Dermis microvascular lymphatic vessel endothelial cell (primary cell): Measurements from ENCODE around the gene ADAMTS7. TPM values are rescaled to one million over a fixed set of nuclear protein-coding genes. Genes with fewer than 3 reads are reported as not detected.
"Not testable (repeated sequence)": the region's sequence is repeated elsewhere in the genome, so short reads cannot be mapped to it uniquely, and the experiment has no call there.

Experiments
- DNase-seq, 2 donors: peaks; one replicate each; pipeline versions ENCODE4 v3.0.0 to v3.0.0-alpha.2; 2010; ENCODE audit warnings: low read depth in 2 of 2
- total RNA-seq: library from RNA; depleted of rRNA; stranded (reverse); fragments of >200 nt; gene quantifications from 2 replicates; pipeline ENCODE4 v1.2.1, GENCODE V29; 2014

Gene ADAMTS7
- total RNA-seq, 1 donor from 2014 or later, result 6.5 TPM

GRCh38 chr15:78767331-78767951, 43.8 kb downstream of the ADAMTS7 start:
- no peak for DNase-seq

GRCh38 chr15:78766641-78767071, 44.6 kb downstream of the ADAMTS7 start:
- not testable (repeated sequence) for DNase-seq

- no peak for DNase-seq
These were observed 45.2 kb downstream of the ADAMTS7 start for GRCh38 chr15:78766041-78766440.

DNA sequence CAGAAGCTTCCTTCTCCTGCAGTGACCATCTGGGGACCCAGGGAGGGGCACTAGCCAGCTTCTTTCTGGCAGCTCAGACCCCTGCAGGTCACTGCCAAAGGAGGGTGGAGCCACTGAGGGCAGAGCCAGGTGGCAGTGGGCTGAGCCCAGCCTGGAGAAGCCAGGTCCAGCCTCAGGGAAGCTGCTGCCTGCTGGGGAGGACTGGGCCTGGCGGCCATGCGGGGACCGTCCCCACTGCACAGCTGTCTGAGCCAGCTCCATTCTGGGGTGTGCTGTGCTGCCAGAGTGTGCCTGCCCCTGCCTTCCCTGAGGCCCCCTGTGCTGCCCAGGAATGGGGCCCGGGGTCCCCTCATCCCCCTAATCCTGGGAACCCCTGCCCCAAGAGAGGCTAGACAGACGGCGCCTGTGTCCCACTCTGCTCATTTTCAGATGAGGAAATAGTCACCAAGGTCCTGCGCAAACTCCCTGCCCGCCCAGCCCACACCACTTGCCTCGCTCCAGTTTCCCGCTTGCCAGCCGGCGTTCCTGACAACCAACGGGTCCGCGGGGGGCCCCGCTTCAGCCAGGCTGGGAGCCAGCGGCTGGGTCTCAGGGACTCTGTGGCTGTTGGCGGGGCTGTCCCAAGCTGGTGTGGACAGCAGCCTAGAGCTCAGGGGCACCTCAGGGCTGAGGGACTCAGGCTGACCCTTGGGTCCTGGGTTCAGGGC, 46.0 kb downstream of the ADAMTS7 start:
- DNase-seq, result not testable (repeated sequence)

DNA sequence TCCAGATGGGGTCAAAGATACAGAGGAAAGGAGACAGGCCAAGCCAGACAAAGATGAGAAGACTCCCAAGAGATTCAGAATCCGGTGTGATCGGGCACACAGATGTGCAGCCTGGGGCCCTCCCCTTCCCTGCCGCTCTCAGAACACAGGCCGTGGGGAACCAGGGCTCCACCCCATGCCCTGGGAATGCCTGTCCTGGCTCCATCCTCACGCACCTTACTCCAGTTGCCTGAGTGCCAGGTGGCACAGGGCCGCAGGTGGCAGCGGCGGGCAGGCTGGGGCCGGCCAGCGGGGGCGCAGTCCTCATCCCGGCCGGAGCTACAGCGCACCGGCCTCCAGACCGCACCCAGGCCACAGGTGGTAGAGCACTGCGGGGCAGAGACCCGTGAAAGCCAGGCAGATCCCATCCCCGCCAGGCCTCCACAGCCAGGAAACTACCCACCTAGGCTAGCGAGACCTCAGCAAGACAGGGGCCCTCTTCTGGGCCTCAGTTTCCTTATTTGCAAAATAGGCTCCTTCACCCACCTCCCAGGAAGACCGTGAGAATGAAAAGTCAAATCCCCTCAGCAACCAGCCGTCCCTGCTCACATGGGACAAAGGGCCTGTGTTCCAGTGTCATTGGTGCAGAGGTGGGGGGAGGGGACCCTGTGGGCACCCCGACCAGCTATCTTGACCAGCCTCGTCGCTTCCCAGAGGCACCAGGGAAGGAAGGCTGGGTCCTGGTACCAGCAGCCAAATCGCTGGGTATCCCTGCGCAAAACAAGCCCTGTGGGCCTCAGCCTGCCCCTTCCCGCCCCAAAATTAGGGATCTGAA, 46.7 kb downstream of the ADAMTS7 start:
- not testable (repeated sequence) for DNase-seq

- no peak for DNase-seq
These were observed 47.4 kb downstream of the ADAMTS7 start for GRCh38 chr15:78763796-78764241.

GRCh38 chr15:78762985-78763795, 48.1 kb downstream of the ADAMTS7 start:
- no peak for DNase-seq

- not testable (repeated sequence) for DNase-seq
These were observed 48.8 kb downstream of the ADAMTS7 start for GRCh38 chr15:78762386-78762961.

DNA sequence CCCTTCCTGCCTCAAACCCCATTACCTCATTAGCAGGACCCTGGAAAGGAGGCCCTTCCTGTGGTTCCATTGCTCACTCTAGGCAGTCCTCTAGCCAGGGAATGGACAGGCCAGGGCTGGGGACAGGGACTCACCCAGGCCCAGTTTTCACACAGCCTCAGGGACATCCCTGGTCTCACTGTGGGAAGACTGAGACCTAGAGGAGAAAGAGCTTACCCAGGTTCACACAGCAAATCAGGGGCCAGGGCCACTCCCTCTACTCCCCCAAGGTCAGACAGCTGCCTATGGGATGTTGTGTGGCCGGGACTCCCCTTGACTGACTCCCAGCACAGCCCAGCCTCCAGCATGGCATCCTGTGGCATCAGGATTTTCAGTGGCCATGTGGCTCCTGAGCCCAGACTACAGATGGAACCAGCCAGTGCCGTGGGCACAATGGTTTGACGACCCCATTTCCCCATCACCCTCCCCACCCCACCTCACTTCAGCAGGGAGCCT, 49.3 kb downstream of the ADAMTS7 start:
- DNase-seq, result no peak

GRCh38 chr15:78761475-78761874, 49.8 kb downstream of the ADAMTS7 start:
- peak; percentile 67 to 77 for DNase-seq

DNA sequence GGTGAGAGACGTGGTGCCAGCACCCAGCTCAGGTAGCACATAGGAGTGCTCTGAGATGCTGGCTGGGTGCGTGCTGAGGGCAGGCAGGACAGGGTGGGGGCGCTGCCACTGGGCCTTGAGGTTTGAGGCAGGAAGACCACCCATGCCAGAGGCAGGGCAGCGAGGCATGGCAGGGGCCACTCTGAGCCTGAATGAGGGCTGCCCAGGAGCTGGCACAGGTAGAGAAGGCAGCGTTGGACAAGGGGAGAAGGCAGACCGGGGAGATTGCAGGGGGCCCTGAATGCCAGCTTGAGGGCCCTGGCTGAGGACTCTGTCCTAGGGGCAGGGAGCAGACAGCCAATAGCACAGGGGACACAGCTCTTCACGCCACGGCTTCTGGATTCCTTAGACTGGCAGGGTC, 50.2 kb downstream of the ADAMTS7 start:
- DNase-seq, result no peak

GRCh38 chr15:78760091-78760882, 51.0 kb downstream of the ADAMTS7 start:
- peak; percentile 45 to 46 for DNase-seq

DNA sequence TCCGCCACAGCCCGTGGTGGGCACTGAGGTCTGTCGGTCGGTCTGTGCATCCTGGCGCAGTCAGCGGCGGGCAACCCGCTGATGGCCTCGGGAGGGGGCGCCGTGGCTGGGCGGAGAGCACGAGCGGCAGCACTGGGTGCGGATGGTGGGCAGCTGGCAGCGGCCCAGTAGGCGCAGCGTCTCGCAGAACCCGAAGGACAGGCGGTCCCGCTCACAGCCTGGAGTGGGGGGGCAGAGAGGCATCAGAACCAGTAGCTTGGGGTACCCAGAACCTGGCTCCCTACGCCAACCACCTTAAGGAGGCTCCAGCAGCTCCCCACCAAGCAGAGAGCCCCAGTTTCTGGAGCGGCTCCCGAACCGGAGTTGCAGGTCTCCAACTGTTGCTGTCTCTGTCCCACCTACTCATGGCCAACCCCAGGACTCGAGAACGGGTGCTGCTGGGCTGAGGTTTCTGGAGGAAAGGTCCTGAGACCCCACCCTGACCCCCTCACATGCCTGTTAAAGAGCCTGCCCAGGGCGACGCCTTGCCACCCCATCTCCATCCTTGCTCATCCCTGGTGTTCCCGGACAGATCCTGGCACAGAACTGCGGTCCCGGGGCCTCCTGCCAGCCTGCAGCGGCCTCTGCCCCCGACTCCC, 51.8 kb downstream of the ADAMTS7 start:
- DNase-seq, result not testable (repeated sequence)

GRCh38 chr15:78758486-78759200, 52.6 kb downstream of the ADAMTS7 start:
- not testable (repeated sequence) for DNase-seq

DNA sequence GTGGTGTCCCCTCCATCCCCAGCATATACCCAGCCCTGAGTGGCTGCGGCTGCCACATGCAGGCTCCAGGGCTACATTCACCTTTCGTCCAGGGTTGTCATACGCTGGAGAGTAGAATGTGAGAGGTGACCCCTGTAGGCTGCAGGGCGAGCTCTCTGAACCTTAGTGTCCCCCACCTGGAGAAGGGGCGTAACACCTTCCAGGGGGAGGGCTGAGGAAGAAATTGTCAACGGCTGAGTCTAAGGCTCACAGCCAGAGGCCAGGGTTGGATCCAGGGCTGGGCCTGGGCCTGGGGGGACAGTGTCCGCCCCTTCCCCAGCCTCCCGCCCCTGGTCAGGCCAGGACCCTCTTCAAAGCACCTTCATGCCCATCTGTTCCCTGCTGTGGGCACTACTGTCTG, 53.2 kb downstream of the ADAMTS7 start:
- DNase-seq, result not testable (repeated sequence)

DNA sequence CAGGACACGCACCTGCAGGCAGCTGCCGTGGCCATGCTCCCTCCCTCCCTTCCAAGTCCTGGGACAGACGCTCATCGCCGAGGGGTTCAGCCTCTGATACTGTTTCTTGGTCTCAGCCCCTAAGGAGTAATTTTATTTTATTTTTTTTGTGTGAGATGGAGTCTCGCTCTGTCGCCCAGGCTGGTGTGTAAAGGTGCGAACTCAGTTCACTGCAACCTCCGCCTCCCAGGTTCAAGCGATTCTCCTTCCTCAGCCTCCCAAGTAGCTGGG, 53.7 kb downstream of the ADAMTS7 start:
- no peak for DNase-seq

GRCh38 chr15:78756781-78757635, 54.3 kb downstream of the ADAMTS7 start:
- peak; percentile 52 to 96 for DNase-seq
